Fibroblast of villous mesenchyme (primary cell): Measurements from ENCODE around the gene ELP5. TPM values are rescaled to one million over a fixed set of nuclear protein-coding genes. Genes with fewer than 3 reads are reported as not detected.

Experiments
- DNase-seq: peaks from one replicate; pipeline ENCODE4 v3.0.0-alpha.2; 2010; ENCODE audit warnings: low read depth
- H3K4me3 ChIP-seq: 2 replicates; pipeline ENCODE4 v1.5.1; 2011; ENCODE audit warnings: low read depth, mild to moderate bottlenecking, low read length
- total RNA-seq: library from RNA; depleted of rRNA; stranded (reverse); fragments of >200 nt; gene quantifications from 2 replicates; pipeline ENCODE4 v1.2.3, GENCODE V29; 2012
- TF ChIP-seq, protein P1 (sequence below): IDR thresholded peaks from 2 replicates; pipeline ENCODE4 v1.5.1; 2012; ENCODE audit warnings: low read depth, mild to moderate bottlenecking, low read length; ENCODE audit not compliant: insufficient read depth

ELP5 gene
- total RNA-seq, 1 donor: 36.3 TPM

- TF ChIP-seq, protein P1, sequence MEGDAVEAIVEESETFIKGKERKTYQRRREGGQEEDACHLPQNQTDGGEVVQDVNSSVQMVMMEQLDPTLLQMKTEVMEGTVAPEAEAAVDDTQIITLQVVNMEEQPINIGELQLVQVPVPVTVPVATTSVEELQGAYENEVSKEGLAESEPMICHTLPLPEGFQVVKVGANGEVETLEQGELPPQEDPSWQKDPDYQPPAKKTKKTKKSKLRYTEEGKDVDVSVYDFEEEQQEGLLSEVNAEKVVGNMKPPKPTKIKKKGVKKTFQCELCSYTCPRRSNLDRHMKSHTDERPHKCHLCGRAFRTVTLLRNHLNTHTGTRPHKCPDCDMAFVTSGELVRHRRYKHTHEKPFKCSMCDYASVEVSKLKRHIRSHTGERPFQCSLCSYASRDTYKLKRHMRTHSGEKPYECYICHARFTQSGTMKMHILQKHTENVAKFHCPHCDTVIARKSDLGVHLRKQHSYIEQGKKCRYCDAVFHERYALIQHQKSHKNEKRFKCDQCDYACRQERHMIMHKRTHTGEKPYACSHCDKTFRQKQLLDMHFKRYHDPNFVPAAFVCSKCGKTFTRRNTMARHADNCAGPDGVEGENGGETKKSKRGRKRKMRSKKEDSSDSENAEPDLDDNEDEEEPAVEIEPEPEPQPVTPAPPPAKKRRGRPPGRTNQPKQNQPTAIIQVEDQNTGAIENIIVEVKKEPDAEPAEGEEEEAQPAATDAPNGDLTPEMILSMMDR: no peak
- DNase-seq: peak; percentile 67
- H3K4me3 ChIP-seq: peak overlapping the region; percentile 99
These were observed 14.1 kb upstream of the ELP5 start for GRCh38 chr17:7237761-7238419.

DNA sequence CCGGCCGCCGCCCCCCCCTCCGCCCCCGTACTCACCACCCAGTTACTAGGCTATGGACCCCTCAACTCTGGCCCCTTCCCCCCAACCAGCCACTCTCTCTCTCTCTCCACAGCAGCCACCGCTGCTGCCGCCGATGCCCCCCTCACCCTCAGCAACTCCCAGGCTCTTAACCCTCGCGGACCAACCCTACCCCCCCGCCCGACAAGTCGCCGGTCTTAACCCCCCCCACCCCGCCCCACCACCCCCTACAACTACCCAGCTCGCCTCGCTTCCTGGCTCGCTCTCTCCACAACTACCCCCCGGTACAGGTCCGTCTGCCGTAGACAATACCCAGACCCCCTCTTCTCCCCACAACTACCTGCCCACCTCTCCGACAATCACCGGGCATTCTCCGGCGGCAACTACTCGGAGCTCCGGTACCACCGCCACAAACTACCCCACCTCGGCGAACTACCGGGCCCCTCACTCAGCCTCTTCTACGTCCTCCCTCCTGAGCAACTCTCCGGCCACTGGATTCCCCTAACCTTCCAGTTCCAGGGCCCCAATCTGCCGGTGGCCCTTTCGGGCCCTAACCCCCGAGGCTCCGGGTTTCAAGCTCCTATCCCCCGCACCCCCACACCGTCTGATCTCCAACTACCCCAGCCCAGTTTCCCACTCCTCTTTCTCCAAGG is 13.5 kb upstream of the ELP5 start:
- peak overlapping the region; percentile 99 for H3K4me3 ChIP-seq
- TF ChIP-seq, protein P1: no peak
- DNase-seq: no peak

GRCh38 chr17:7239091-7240027 is 12.7 kb upstream of the ELP5 start, which contains the start of gene PHF23:
TSS of gene PHF23 (minus strand) at chr17:7239457. CDS start at chr17:7239279, 178 bp downstream.
- peak; percentile 100 for DNase-seq
- H3K4me3 ChIP-seq: peak within 1 kb of the TSS; percentile 99
- TF ChIP-seq, protein P1: peak; percentile 19

DNA sequence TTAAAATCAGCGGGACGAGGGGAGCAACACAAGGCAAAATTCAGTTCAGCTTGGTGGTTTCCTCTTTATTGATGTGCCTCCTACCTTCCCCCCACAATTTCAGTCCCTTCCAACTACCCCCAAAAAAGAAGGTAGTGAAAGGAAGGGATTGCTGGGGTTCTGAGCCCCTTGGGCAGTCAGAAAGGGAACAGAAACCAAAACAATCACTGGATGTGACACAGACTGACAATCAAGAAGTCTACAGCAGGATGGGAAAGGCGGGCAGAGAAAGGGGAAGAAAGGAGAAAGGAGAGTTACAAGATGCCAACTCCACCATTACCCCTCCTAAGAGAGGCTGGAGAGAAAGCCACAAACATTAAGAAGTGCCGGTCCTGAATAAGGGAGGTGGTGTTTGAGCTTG is 11.6 kb upstream of the ELP5 start:
- DNase-seq: no peak
- peak overlapping the region; percentile 39 for H3K4me3 ChIP-seq
- TF ChIP-seq, protein P1: no peak

DNA sequence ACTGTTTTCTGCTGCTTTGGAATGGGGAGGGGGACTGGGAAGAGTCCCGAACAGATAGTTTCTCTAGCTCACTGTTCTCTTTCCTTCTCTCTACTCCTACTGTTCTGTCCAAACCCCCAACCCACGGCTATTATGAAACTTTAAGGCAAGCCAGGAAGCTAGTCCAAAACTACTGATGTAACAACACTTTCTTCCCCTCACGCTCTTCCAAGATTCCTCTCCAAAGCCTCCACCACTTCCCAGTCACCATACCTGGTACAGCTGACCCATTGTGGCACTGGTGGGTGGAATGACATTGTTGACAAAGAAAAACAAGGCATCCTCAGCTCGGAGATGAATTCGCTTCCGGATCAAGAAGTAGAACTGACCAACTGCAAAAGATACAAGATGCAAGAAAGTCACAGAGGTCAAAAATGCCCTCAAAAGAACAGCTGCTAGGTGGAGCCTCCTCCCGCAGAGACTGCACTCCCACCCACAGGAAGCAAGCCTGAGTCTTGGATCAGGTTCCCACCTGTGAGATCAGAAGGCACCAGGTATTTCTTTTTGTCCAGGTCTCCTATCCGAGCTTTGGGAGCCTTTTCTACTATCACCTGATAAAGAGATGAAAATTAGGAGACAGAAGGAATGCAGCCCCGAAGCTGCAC is 10.8 kb upstream of the ELP5 start:
- H3K4me3 ChIP-seq: peak overlapping the region; percentile 98
- DNase-seq: no peak
- TF ChIP-seq, protein P1: no peak
